ENCODE measurements around the gene UBE2R2.
A peak's percentile ranks its signal among the peaks of the same experiment; 100 is the strongest.

UBE2R2 gene

DNA sequence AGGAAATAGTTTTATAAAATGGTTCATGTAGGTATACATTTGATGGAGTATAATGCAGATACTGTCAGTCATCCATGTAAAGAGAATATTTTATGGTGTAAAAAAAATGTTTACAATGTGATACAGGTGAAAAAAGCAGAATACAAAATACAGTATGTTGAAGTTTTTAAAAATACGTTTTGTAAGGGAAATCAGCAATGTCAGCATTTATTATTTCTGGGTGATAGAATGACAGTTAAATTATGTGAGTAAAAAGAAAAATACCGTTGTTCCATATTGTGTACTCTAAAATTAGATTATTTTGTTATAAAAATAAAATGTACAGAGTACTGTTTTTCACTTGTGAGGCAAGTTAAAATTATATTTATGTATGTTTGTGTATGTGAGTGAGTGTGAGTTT is 69.0 kb downstream of the UBE2R2 start:
- no peak for DNase-seq

DNA sequence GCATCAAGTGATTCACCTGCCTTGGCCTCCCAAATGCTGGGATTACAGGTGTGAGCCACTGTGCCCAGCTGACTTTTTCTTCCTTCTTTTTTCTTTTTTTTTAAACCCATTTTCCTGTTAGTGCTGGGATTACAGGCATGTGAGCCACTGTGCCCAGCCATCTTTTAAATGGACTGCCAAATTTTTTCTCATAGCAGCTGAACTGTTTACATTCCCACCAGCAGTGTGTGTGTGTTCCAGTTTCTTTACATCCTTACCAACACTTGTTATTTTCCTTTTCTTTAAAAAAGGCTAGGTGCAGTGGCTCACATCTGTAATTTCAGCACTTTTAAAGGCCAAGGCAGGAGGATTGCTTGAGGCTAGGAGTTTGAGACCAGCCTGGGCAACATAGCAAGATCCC is 76.9 kb downstream of the UBE2R2 start:
- no peak for DNase-seq

GRCh38 chr9:33894316-33894715 is 77.4 kb downstream of the UBE2R2 start:
- DNase-seq: no peak

- no peak for DNase-seq
These were observed 86.3 kb downstream of the UBE2R2 start for GRCh38 chr9:33903157-33903780.

GRCh38 chr9:33905137-33905536 is 88.2 kb downstream of the UBE2R2 start:
- DNase-seq: no peak

- no peak for DNase-seq
These were observed 89.8 kb downstream of the UBE2R2 start for GRCh38 chr9:33906769-33907168.

DNA sequence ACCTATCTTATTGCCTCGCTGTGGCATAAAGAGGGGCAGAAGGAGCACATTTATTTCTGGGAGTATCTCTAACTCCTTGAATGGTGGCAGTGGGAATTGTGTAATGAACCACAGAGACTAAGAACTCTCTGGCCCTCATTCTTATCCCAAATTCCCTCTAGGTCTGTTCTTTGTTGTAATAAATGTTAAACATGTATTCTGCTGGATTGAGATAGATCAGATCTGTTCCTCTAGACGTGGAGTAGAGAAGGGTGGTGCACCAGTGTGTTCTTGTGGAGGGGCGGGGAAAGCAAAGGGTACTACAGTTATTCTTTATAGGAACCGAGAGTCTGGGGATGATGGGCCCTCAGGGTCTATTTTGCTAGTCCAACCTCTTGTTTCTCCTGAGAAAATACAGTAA is 90.4 kb downstream of the UBE2R2 start:
- no peak for DNase-seq

DNA sequence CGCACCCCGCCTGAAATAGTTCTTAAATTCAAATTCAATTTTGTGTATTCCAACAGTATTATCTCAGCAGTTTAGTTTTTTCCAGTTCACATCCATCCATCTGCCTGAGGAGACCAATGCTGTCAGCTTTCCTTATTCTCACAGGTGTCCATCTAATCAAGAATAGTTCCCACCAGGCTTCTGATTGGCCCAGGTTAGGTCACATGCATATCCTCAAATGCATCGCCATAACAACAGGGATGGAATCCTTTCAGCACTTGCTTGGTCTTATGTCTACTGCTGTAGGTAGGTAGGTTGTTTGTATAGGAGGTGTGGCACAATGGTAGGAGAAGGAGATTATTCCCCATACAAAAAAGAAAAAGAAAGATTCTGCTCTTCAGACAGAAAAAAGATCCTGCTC is 91.2 kb downstream of the UBE2R2 start:
- DNase-seq: no peak

DNA sequence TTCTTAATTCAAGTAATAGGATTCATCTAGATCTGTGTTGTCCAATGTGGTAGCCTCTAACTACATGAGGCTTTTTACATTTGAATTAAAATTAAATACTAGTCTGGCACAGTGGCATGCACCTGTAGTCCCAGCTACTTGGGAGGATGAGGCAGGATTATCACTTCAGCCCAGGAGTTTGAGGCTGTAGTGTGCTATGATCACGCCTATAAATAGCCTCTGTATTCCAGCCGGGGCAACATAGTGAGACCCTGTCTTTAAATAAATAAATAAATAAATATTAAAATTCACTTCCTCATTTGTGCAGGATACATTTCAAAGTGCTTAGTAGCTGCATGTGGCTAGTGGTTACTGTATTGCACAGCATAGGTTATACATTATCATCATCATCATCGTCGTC is 91.8 kb downstream of the UBE2R2 start:
- no peak for DNase-seq

- DNase-seq: no peak
These were observed 96.6 kb downstream of the UBE2R2 start for GRCh38 chr9:33913541-33913940.

DNA sequence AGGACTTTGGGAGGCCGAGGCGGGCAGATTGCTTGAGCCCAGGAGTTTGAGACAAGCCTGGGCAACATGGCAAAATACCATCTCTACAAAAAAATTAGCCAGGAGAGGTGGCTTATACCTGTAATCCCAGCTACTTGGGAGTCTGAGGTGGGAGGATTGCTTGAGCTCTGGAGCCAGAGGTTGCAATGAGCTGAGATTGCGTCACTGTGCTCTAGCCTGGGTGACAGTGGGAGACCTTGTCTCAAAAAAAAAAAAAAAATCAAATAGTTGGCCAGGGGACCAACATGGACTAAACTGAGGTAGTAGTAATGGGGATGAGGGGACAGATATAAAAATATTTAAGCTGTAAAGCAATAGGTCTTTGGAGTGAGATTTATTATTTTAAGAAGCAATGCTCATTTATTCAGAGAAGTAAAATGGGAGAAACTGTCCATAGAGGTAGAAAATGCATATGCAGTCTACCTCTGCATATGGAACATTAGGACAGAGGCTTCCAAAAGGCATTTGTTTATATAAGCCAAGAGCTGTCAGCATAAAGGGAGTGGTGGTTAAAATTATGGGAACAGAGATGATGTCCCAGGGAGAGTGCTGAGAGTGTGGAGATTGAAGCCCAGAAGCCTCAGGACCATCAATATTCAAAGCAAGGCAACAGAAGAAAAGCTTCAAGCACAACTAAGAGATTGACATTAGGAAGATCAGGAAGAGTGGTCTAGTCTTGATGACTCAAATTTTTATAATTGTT is 98.1 kb downstream of the UBE2R2 start:
- no peak for DNase-seq

DNA sequence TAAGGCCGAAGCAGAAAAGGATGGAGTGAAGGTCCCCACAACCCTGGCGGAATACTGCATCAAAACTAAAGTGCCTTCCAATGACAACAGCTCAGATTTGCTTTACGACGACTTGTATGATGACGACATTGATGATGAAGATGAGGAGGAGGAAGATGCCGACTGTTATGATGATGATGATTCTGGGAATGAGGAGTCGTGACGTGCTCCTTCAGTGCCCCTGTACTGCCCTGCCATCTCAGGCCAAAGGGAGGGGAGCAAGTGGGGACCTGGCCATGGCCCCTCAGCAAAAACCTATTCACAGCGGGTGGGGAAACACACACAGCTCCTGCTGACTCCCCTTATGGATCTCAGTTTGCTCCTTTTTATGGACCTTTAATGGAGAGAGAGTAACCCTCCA is 100.1 kb downstream of the UBE2R2 start:
- DNase-seq: no peak

DNA sequence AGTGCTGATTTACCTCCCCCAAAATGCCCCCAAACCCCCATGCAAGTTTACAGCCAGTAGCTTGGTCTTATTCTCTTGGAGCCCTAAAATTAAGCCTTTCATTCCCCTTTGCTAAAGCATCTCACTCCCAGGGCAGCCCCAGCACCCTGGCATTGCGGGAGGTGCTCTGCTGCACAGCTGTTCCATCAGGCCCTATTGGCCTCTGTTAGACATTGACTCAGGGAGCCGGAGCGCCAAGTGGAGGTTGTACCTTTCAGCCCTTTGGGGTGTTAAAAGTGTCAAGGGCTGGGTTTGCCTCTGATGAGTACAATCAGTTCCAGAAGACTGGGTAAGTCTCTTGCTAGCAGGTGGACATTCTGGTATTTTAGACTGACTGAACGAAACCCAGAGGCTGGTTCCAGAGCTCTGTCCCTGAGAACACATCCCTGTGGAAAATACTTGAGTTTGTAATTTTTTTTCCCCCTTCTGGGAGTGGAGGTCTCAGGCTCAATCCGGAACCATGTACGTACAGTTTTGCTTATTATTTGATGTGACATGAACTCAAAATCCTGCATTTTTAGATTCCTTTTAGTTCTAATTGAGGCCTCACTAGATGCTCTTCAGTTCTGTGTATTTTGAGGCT is 102.4 kb downstream of the UBE2R2 start:
- DNase-seq: no peak

DNA sequence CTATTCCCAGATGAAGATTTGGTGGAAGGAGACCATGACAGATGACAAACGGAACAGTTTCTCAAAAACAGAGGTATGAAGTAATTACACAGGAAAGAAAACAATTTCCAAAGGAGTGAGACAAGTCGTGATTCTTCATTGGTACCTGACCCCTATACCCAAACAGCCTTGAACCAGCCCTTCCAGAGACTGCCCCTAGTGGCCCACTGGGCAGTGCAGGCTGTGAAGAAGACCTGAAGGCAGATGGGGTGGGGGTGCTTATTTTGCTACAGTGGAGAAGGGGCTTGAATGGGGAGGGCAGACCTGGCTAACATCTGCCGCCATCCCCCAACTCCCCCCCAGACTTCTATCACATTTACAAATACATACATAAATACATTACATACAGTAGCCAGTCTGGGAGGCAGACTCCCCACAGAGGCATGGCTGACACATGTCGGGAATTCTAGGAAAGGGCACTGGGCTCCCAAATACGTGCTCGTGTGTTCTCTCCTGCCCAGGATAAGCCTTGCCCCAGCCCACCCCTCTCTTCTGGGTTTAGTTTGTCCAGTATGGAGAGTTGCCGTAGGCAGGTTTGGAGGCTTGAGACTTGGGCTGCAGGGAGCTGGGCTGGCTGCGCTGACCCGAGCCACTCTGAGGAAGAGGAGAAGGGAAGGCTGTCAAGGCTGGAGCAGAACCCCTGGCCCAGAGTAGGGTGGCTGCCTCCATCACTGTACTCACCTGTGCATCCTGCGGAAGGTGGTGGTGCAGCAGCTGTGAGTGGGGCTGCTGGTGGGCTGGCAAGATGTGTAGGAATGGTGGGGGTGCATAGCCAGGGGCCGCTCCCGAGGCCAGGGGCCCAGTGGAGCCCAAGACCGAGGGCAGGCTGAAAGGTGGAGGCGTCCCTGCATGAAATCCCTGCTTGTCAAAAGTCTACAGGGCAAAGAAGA is 105.3 kb downstream of the UBE2R2 start:
- no peak for DNase-seq

DNA sequence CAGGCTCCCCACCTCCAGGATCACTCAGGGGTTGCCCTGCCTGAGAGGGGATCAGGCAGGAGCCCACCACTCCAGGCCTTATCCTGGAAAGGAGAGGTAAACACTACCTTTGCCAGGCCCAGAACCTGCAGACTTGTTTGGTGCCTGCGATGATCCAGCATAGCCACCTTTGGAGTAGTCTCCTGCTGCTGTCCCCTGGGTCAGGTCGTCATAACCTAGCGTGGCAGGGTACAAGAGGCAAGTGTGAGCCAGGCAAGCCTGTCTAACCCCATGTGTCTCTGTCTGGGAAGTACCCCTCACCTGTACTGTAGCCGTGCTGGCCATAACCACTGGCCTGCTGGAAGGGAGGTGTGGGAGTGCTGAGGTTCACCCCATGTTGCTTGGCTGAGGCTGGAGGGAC is 106.1 kb downstream of the UBE2R2 start:
- DNase-seq: no peak

DNA sequence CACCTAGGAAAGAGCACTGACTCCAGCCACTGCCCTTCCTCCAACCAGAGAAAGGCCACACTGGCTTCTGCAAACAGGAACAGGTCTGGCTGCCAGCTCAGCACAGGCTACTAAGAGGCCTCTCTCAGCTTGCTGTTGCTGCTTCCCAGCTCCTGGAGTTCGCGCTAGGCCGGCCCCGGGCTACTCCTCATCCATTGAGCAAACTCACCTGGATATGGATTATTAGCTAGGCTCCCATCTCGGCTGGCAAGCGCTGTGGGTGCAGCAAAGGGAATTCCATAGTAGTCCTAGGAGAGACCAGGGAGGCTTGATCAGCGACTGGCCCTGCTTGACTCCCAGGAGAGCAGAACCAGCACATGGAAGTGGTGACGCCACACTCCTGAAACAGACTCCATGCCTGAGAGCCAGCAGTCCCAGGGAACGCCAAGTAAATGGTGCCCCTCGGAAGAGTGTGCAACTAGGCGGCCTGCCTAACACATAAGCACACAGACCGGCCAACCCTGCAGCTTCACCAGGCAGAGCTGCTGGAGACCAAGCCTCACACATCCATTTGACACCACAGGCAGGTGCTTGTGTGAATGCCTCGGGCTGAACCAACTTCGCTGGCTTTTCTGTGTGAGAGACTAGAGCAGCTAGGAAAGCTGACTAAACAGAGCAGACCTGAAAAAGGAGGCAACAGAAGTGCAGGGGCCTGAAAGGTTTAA is 107.2 kb downstream of the UBE2R2 start:
- no peak for DNase-seq

DNA sequence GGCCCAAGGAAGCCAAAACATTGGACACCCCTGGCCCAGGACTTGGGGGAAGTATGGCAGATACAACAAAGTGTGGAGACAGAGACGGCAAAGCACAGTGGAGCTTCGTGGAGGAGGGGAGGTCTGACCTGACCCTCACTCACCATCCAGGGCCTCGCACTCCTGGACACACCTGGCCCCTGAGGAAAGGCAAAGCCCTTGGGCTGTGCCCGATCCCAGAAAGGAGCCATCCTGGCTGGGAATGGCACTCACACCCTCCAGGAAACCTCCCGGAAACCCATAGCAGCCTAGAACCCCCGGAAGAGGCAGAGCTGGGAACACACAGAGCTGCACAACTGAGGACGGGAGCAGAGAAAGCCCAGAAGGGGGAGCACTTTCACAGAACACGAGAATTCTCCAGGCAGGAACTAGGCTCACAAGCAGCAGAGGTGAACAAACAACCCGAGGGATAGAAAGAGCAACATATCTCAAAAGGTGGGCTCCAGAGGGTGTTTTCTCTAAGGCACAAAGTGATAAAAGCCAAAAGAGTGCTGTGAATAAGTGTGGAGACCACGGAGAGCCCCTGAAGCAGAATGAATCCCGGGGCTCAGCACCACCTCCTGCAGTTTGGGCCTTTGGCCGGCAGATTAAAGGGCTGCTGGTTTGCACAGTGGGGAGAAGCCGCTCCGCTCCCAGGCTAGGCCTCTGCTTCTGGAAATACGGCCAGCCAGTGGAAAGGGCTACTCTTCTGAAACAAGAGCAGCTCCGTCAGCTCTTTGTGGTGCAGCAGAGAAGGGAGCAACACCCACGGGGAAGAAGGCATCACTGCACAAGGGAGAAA is 108.2 kb downstream of the UBE2R2 start:
- DNase-seq: peak; percentile 24

GRCh38 chr9:33926746-33927485 is 110.0 kb downstream of the UBE2R2 start:
- no peak for DNase-seq

- DNase-seq: no peak
These were observed 110.7 kb downstream of the UBE2R2 start for GRCh38 chr9:33927694-33928093.

GRCh38 chr9:33931326-33931725 is 114.4 kb downstream of the UBE2R2 start:
- DNase-seq: no peak
